ENCODE data around the gene DLGAP4. TPM values are rescaled to one million over a fixed set of nuclear protein-coding genes. Genes with fewer than 3 reads are reported as not detected.
A peak's percentile ranks its signal among the peaks of the same experiment; 100 is the strongest.

DLGAP4 gene
- total and polyA plus RNA-seq, 10 of the 15 experiments (the other 5 are each of a cell fraction or from before 2014, with no cell fraction given): 0.42 to 43.3 (median 19.0) TPM

DNA sequence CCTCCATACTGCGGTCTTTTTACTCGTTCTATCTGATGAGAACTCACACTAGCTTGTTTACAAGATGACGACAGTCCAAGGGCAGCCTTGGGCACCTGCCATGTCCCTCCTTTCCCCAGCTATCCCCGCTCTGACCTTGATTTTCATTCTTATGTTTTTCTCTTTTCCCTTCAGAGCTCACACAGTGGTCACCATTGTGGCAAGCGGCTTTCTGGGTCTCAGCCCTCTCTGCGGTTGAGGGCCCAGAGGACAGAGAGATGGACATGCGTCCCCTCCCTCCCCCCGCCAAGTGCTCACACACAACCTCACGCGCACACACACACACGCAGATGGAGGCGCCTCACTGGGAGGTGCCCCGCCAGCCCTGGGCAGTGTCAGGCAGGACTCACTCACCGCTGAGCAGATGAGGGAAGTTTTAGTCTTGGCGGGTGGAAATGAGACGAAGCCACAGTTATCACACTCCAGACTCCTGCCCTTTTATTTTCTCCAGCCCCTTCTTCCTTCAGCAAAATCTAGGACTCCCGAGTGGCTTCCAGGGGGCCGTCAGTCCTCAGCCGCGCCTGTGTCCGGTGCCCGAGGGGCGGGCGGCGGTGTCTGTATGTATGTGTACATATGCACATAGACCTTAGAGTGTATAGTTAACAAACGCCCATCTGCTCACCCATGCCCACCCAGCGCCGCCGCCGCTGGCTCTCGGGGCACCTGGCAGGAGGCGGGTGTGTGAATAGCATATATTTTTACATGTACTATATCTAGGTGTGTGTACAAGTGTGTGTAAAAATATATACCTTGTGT is 221.4 kb downstream of the DLGAP4 start:
- H3K9me3 ChIP-seq (replicated peaks; ENCODE audit: control insufficient read depth, insufficient read depth, low read length): no peaks in the 10 kb centered on the region
- H3K4me1 ChIP-seq (ENCODE audit: control insufficient read depth, insufficient read depth, low read length): peaks cover 5% of the 10 kb centered on the region; the same call in 1 of the 2 replicates
- peaks cover 9 to 13% of the 10 kb centered on the region in 2 experiments; a peak in 3 of 4 replicates for H3K36me3 ChIP-seq (ENCODE audit: control insufficient read depth in 2 of 2, insufficient read depth in 2 of 2, low read length in 1 of 2)
- intact Hi-C loops (cut with micrococcal nuclease; ENCODE audit: unreplicated experiment): no loop called here
- DNase-seq (ENCODE audit: low read depth, low spot score) (no peak), ATAC-seq (no peak), FAIRE-seq (no peak)
- in situ Hi-C loops (cut with MboI): no loop called here
- H3K4me3 ChIP-seq: no peak overlapping the region
- no peaks in the 10 kb centered on the region for H3K27me3 ChIP-seq (replicated peaks in 1 of 2; ENCODE audit: control insufficient read depth in 2 of 2, insufficient read depth in 2 of 2, low read length in 1 of 2)
- no peak overlapping the region for H3K27ac ChIP-seq (ENCODE audit: control insufficient read depth, insufficient read depth)
- SMC1A ChIA-PET (ENCODE audit: uncharacterized antibody, unreplicated experiment): no interaction called here
- POLR2A ChIA-PET: no interaction called here
- H3K79me2 ChIP-seq (ENCODE audit: control insufficient read depth, insufficient read depth, low read length): no peaks in the 10 kb centered on the region
- H3K4me2 ChIP-seq (ENCODE audit: control insufficient read depth, insufficient read depth): no peak overlapping the region
- WGBS (ENCODE audit: insufficient coverage, insufficient replicate concordance, low lambda C conversion rate, missing lambda C conversion rate): 93% methylated on average over 32 of the region's 32 CpGs
- H3K9ac ChIP-seq (ENCODE audit: control insufficient read depth, insufficient read depth, low read length): no peak overlapping the region
- TSS peak; percentile 76 for BruUV-seq (replicated peaks)
- TF ChIP-seq, protein P1, sequence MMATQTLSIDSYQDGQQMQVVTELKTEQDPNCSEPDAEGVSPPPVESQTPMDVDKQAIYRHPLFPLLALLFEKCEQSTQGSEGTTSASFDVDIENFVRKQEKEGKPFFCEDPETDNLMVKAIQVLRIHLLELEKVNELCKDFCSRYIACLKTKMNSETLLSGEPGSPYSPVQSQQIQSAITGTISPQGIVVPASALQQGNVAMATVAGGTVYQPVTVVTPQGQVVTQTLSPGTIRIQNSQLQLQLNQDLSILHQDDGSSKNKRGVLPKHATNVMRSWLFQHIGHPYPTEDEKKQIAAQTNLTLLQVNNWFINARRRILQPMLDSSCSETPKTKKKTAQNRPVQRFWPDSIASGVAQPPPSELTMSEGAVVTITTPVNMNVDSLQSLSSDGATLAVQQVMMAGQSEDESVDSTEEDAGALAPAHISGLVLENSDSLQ (IDR thresholded peaks at IDR 0.05): no peak
- TF ChIP-seq ZNF622 (IDR thresholded peaks at IDR 0.05) (no peak), CBX3 (IDR thresholded peaks at IDR 0.05; ENCODE audit: borderline replicate concordance, low read depth) (no peak), KDM1A (IDR thresholded peaks at IDR 0.05; ENCODE audit: borderline replicate concordance) (no peak), POU2F2 (IDR thresholded peaks at IDR 0.05; ENCODE audit: borderline replicate concordance, low read depth, low read length) (no peak), ZSCAN29 (IDR thresholded peaks at IDR 0.05) (no peak), ESRRA (IDR thresholded peaks at IDR 0.05; ENCODE audit: low read length) (no peak), SP1 (IDR thresholded peaks at IDR 0.05; ENCODE audit: low read depth, low read length) (no peak), ZNF24 (IDR thresholded peaks at IDR 0.05) (no peak), POLR2A (IDR thresholded peaks at IDR 0.05; ENCODE audit: low read depth, low read length) (no peak), SUPT20H (IDR thresholded peaks at IDR 0.05; ENCODE audit: borderline replicate concordance, control insufficient read depth, low read depth, low read length) (no peak), ETV6 (conservative IDR thresholded peaks at IDR 0.05 in 1 of 2, IDR thresholded peaks at IDR 0.05 in 1 of 2; ENCODE audit: borderline replicate concordance in 1 of 2, low read depth in 1 of 2) (no peak), ZNF384 (IDR thresholded peaks at IDR 0.05; ENCODE audit: borderline replicate concordance, low read depth, low read length) (no peak), NR2C2 (IDR thresholded peaks at IDR 0.05; ENCODE audit: borderline replicate concordance, control insufficient read depth, insufficient read length, low read depth) (no peak), NFYA (IDR thresholded peaks at IDR 0.05; ENCODE audit: borderline replicate concordance, low read depth, low read length) (no peak), NR2C1 (IDR thresholded peaks at IDR 0.05) (no peak)
- TF ChIP-seq, protein P2, sequence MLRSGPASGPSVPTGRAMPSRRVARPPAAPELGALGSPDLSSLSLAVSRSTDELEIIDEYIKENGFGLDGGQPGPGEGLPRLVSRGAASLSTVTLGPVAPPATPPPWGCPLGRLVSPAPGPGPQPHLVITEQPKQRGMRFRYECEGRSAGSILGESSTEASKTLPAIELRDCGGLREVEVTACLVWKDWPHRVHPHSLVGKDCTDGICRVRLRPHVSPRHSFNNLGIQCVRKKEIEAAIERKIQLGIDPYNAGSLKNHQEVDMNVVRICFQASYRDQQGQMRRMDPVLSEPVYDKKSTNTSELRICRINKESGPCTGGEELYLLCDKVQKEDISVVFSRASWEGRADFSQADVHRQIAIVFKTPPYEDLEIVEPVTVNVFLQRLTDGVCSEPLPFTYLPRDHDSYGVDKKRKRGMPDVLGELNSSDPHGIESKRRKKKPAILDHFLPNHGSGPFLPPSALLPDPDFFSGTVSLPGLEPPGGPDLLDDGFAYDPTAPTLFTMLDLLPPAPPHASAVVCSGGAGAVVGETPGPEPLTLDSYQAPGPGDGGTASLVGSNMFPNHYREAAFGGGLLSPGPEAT (IDR thresholded peaks at IDR 0.05; ENCODE audit: low read depth): no peak
- TF ChIP-seq, protein P3, sequence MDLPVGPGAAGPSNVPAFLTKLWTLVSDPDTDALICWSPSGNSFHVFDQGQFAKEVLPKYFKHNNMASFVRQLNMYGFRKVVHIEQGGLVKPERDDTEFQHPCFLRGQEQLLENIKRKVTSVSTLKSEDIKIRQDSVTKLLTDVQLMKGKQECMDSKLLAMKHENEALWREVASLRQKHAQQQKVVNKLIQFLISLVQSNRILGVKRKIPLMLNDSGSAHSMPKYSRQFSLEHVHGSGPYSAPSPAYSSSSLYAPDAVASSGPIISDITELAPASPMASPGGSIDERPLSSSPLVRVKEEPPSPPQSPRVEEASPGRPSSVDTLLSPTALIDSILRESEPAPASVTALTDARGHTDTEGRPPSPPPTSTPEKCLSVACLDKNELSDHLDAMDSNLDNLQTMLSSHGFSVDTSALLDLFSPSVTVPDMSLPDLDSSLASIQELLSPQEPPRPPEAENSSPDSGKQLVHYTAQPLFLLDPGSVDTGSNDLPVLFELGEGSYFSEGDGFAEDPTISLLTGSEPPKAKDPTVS (IDR thresholded peaks at IDR 0.05; ENCODE audit: low read depth, low read length): no peak
- RAD21 ChIA-PET (ENCODE audit: unreplicated experiment): no interaction called here
- H4K20me1 ChIP-seq (ENCODE audit: control insufficient read depth, insufficient read depth): no peaks in the 10 kb centered on the region
- CTCF ChIA-PET: no interaction called here
- no peak overlapping the region for H2AFZ ChIP-seq (ENCODE audit: control insufficient read depth, low read depth, low read length)

Data from GM12878 (cell line).